ENCODE data around the gene LHCGR. TPM values are rescaled to one million over a fixed set of nuclear protein-coding genes. Genes with fewer than 3 reads are reported as not detected.

Gene LHCGR
- total RNA-seq, 1 donor from 2014 or later, result not detected

GRCh38 chr2:48699348-48699930, 56.1 kb downstream of the LHCGR start:
- TF ChIP-seq CTCF (IDR thresholded peaks at IDR 0.05), result no peak
- ChIA-PET CTCF (no interaction called here), POLR2A (no interaction called here)
- intact Hi-C loops (cut with micrococcal nuclease), result no loop called here
- no peak overlapping the region for H3K4me3 Mint-ChIP-seq
- H3K27ac Mint-ChIP-seq, result no peak overlapping the region
- no peak for DNase-seq
- H3K36me3 Mint-ChIP-seq (ENCODE audit: low read depth), result no peaks in the 10 kb centered on the region
- H3K4me1 Mint-ChIP-seq, result no peaks in the 10 kb centered on the region
- H3K9me3 Mint-ChIP-seq, result peaks cover 2% of the 10 kb centered on the region
- no peak for ATAC-seq (ENCODE audit: low read depth)
- no peaks in the 10 kb centered on the region for H3K27me3 Mint-ChIP-seq

- TF ChIP-seq CTCF (IDR thresholded peaks at IDR 0.05), result no peak
- no peaks in the 10 kb centered on the region for H3K27me3 Mint-ChIP-seq
- H3K4me1 Mint-ChIP-seq, result no peaks in the 10 kb centered on the region
- CTCF ChIA-PET, result no interaction called here
- H3K27ac Mint-ChIP-seq, result no peak overlapping the region
- no peak overlapping the region for H3K4me3 Mint-ChIP-seq
- no peaks in the 10 kb centered on the region for H3K9me3 Mint-ChIP-seq
- ATAC-seq (ENCODE audit: low read depth), result no peak
- POLR2A ChIA-PET, result no interaction called here
- H3K36me3 Mint-ChIP-seq (ENCODE audit: low read depth), result no peaks in the 10 kb centered on the region
- no peak for DNase-seq
- intact Hi-C loops (cut with micrococcal nuclease), result no loop called here
Measured at GRCh38 chr2:48696881-48697280, 58.6 kb downstream of the LHCGR start.

GRCh38 chr2:48695991-48696390, 59.5 kb downstream of the LHCGR start:
- Mint-ChIP-seq H3K27ac (no peak overlapping the region), H3K27me3 (no peaks in the 10 kb centered on the region), H3K4me1 (no peaks in the 10 kb centered on the region), H3K4me3 (no peak overlapping the region), H3K9me3 (no peaks in the 10 kb centered on the region), H3K36me3 (ENCODE audit: low read depth) (no peaks in the 10 kb centered on the region)
- no peak for DNase-seq
- ChIA-PET POLR2A (no interaction called here), CTCF (no interaction called here)
- intact Hi-C loops (cut with micrococcal nuclease), result no loop called here
- no peak for TF ChIP-seq CTCF (IDR thresholded peaks at IDR 0.05)
- ATAC-seq (ENCODE audit: low read depth), result no peak

- POLR2A ChIA-PET, result no interaction called here
- intact Hi-C loops (cut with micrococcal nuclease), result no loop called here
- Mint-ChIP-seq H3K4me3 (no peak overlapping the region), H3K36me3 (ENCODE audit: low read depth) (no peaks in the 10 kb centered on the region), H3K9me3 (no peaks in the 10 kb centered on the region), H3K4me1 (no peaks in the 10 kb centered on the region), H3K27ac (no peak overlapping the region), H3K27me3 (peaks cover 2% of the 10 kb centered on the region)
- DNase-seq, result no peak
- CTCF ChIA-PET, result no interaction called here
- no peak for TF ChIP-seq CTCF (IDR thresholded peaks at IDR 0.05)
- no peak for ATAC-seq (ENCODE audit: low read depth)
Measured at GRCh38 chr2:48694149-48694548, 61.4 kb downstream of the LHCGR start.

GRCh38 chr2:48693645-48694044, 61.9 kb downstream of the LHCGR start:
- intact Hi-C loops (cut with micrococcal nuclease), result no loop called here
- no peaks in the 10 kb centered on the region for H3K36me3 Mint-ChIP-seq (ENCODE audit: low read depth)
- ChIA-PET CTCF (no interaction called here), POLR2A (no interaction called here)
- ATAC-seq (ENCODE audit: low read depth) (no peak), DNase-seq (no peak)
- peaks cover 2% of the 10 kb centered on the region for H3K27me3 Mint-ChIP-seq
- H3K27ac Mint-ChIP-seq, result no peak overlapping the region
- no peak overlapping the region for H3K4me3 Mint-ChIP-seq
- no peaks in the 10 kb centered on the region for H3K4me1 Mint-ChIP-seq
- no peak for TF ChIP-seq CTCF (IDR thresholded peaks at IDR 0.05)
- H3K9me3 Mint-ChIP-seq, result no peaks in the 10 kb centered on the region
